Skeletal muscle cell (primary cell): ENCODE measurements around the gene PDHX.

Experiments
- DNase-seq: peaks from one replicate; pipeline ENCODE4 v3.0.0-alpha.2; 2010; ENCODE audit warnings: low read depth
- H3K4me3 ChIP-seq: 2 replicates; pipeline ENCODE4 v1.5.1; 2011; ENCODE audit warnings: low read depth, mild to moderate bottlenecking, control low read depth, low read length, moderate library complexity

PDHX gene

GRCh38 chr11:35036639-35037038, 120.2 kb downstream of the PDHX start:
- no peak overlapping the region for H3K4me3 ChIP-seq
- no peak for DNase-seq

DNA sequence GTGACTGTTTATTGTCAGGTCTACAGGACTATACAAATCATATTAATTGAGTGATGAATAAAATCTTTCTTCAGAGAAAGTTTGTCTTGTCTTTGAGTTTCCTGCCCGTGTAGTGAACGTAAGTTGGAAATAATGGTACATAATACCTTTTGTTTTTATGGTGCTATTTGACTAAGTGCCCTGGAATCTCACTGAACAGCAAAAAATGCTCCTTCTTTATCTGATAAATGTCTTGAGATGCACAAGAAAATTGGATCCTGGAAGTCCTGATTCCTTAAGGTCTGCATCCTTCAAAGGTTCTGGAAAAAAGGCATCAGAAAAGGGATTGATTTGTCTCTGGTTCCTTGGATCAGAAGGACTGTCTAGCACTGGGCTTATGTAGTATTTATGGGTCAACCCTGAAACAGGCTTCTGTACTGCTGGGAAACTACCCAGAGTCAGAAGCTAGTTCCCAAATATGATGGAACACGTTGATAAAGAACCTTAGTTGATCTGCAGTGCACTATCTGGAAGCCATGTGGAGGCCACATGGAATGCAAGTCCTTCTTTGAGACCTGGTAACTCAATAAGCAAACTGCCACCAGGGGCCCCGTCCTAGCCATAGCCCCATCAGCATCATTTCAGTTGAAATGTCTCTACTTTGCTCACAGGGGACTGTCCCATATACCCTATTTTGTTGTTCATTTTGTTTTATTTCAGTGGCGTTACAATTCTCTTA, 122.0 kb downstream of the PDHX start:
- no peak overlapping the region for H3K4me3 ChIP-seq
- DNase-seq = no peak

DNA sequence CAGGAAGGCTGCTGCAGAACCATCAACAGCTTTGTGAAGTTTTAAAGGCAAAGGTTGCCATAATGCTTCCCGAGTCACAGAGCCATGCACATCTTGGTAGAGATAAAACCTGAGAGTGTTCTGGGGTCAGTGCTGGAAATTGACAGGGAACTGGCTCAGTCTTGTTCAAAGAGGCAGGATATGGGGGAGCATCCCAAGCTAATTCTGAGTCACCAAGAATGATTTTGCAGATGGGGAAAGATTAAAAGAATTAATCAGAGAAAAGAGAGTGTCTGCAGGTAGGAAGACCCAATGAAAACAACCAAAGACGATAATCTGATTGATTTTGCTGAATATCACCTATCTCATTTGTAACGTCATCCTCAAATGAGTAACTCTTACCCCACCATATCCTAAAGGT, 122.7 kb downstream of the PDHX start:
- H3K4me3 ChIP-seq = no peak overlapping the region
- DNase-seq = no peak

GRCh38 chr11:35040221-35040942, 124.0 kb downstream of the PDHX start:
- DNase-seq = peak; percentile 66
- H3K4me3 ChIP-seq = no peak overlapping the region

DNA sequence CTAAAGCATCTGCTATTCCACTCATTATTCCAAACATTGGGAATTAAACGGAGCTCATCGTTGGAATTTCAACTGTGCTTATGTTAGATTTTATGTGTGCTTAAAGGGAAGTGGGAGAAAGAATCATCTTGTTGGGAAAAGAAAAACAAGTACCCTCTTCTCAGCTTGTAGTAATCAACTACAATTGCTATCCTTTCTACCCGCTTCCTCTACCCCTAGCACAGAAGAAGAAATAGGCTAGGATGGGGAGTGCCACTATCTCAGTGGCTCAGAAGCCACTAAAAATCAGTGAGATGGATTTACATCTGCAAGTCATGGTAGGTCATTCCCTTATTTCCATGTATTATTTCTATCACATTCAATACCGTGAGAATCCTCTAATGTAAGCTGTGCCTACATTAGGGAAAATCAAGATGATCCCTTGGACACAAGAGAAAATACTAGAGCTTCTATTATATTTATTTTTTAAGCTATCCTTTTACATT, 124.7 kb downstream of the PDHX start:
- H3K4me3 ChIP-seq = no peak overlapping the region
- DNase-seq = no peak

GRCh38 chr11:35042224-35042623, 125.8 kb downstream of the PDHX start:
- no peak for DNase-seq
- no peak overlapping the region for H3K4me3 ChIP-seq

DNA sequence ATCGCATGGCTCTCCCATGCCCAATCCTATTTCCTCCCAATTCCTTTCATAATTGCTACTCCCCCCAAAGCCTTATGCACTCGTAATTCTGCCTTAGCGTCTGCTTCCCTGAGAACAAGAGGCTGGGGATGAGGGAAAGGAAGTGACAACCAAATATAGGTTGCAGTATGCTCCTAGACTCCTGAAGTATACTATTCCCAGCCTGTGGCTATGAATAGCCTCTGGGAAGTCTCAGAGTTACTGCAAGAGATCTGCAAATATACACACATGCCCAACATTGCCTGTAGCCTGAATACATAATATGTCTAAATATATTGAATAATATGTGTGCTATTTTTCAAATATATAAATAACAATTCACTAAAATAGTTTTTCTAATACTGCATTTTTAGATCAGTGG, 126.5 kb downstream of the PDHX start:
- no peak for DNase-seq
- no peak overlapping the region for H3K4me3 ChIP-seq

GRCh38 chr11:35043936-35044335, 127.5 kb downstream of the PDHX start:
- no peak overlapping the region for H3K4me3 ChIP-seq
- no peak for DNase-seq

- no peak for DNase-seq
- no peak overlapping the region for H3K4me3 ChIP-seq
Measured at GRCh38 chr11:35045236-35045820, 128.9 kb downstream of the PDHX start.
